ENCODE results near the gene PNMA8A.

DNA sequence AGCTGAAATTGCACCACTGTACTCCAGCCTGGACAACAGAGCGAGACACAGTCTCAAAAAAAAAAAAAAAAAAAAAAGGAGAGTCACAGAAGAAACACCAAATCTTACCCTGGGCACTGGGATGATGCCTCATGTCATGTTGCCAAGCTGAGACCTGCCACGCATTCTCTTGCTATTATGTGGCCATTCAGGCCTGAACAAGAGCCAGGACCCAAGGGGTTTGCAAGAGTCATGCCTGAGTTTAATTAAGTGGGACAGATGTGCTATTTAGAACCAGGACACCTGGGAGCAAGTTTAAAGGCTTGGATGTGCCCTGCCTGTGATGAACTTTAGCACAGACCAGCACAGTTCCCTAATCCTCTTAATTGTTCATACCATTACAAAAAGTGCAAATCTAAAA, 9.8 kb downstream of the PNMA8A start:
- TF ChIP-seq, protein P1, sequence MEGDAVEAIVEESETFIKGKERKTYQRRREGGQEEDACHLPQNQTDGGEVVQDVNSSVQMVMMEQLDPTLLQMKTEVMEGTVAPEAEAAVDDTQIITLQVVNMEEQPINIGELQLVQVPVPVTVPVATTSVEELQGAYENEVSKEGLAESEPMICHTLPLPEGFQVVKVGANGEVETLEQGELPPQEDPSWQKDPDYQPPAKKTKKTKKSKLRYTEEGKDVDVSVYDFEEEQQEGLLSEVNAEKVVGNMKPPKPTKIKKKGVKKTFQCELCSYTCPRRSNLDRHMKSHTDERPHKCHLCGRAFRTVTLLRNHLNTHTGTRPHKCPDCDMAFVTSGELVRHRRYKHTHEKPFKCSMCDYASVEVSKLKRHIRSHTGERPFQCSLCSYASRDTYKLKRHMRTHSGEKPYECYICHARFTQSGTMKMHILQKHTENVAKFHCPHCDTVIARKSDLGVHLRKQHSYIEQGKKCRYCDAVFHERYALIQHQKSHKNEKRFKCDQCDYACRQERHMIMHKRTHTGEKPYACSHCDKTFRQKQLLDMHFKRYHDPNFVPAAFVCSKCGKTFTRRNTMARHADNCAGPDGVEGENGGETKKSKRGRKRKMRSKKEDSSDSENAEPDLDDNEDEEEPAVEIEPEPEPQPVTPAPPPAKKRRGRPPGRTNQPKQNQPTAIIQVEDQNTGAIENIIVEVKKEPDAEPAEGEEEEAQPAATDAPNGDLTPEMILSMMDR (IDR thresholded peaks at IDR 0.05): no peak
- TF ChIP-seq POLR2AphosphoS5 (IDR thresholded peaks at IDR 0.05) (no peak), EP300 (IDR thresholded peaks at IDR 0.05) (no peak), POLR2A (IDR thresholded peaks at IDR 0.05) (no peak)
